Chondrocyte (in vitro differentiated cells): ENCODE data around the gene MAP2K5. TPM values are rescaled to one million over a fixed set of nuclear protein-coding genes. Genes with fewer than 3 reads are reported as not detected.

Experiments
- DNase-seq: peaks from one replicate; pipeline ENCODE4 v3.0.0; 2021; ENCODE audit warnings: mixed read lengths, low spot score
- H3K27ac Mint-ChIP-seq: one replicate; pipeline ENCODE4 v1.8.0; 2021; ENCODE audit warnings: mild to moderate bottlenecking, moderate library complexity, mixed read lengths; ENCODE audit not compliant: unreplicated experiment
- H3K27me3 Mint-ChIP-seq: 2 replicates; pipeline ENCODE4 v1.8.0; 2021; ENCODE audit warnings: low read depth, mixed read lengths
- H3K36me3 Mint-ChIP-seq: 2 replicates; pipeline ENCODE4 v1.8.0; 2021; ENCODE audit warnings: low read depth, mixed read lengths
- H3K4me1 Mint-ChIP-seq: 2 replicates; pipeline ENCODE4 v1.8.0; 2021; ENCODE audit warnings: low read depth, mild to moderate bottlenecking, mixed read lengths
- H3K4me3 Mint-ChIP-seq: one replicate; pipeline ENCODE4 v1.8.0; 2021; ENCODE audit warnings: mild to moderate bottlenecking, moderate library complexity, mixed read lengths; ENCODE audit not compliant: unreplicated experiment
- H3K9me3 Mint-ChIP-seq: 2 replicates; pipeline ENCODE4 v1.8.0; 2021; ENCODE audit warnings: low read depth, mixed read lengths
- CTCF ChIP-seq: fragments of 200-600 bp; sonication (generic); IDR thresholded peaks from 2 replicates; pipeline ENCODE4 v1.5.0; 2021; ENCODE audit warnings: antibody characterized with exemption, mild to moderate bottlenecking, moderate library complexity
- total RNA-seq: library from RNA; stranded (reverse); gene quantifications from 3 replicates; pipeline ENCODE4 v1.2.1, GENCODE V29; 2021

MAP2K5 gene
- total RNA-seq, 1 donor from 2014 or later: 14.0 TPM

GRCh38 chr15:67724691-67725375 is 182.3 kb downstream of the MAP2K5 start:
- H3K4me3 Mint-ChIP-seq: no peak overlapping the region
- TF ChIP-seq CTCF: no peak
- no peaks in the 10 kb centered on the region for H3K9me3 Mint-ChIP-seq
- no peaks in the 10 kb centered on the region for H3K27me3 Mint-ChIP-seq
- no peaks in the 10 kb centered on the region for H3K36me3 Mint-ChIP-seq
- no peaks in the 10 kb centered on the region for H3K4me1 Mint-ChIP-seq
- no peak overlapping the region for H3K27ac Mint-ChIP-seq
- no peak for DNase-seq

- no peaks in the 10 kb centered on the region for H3K9me3 Mint-ChIP-seq
- no peak for DNase-seq
- H3K27me3 Mint-ChIP-seq: no peaks in the 10 kb centered on the region
- no peak for TF ChIP-seq CTCF
- H3K27ac Mint-ChIP-seq: no peak overlapping the region
- H3K4me1 Mint-ChIP-seq: peaks cover 3% of the 10 kb centered on the region
- no peak overlapping the region for H3K4me3 Mint-ChIP-seq
- no peaks in the 10 kb centered on the region for H3K36me3 Mint-ChIP-seq
Observed at GRCh38 chr15:67730135-67730534, 187.6 kb downstream of the MAP2K5 start.

GRCh38 chr15:67731112-67731721 is 188.7 kb downstream of the MAP2K5 start:
- Mint-ChIP-seq H3K36me3 (no peaks in the 10 kb centered on the region), H3K9me3 (no peaks in the 10 kb centered on the region), H3K4me1 (peaks cover 3% of the 10 kb centered on the region), H3K27ac (no peak overlapping the region), H3K27me3 (no peaks in the 10 kb centered on the region), H3K4me3 (no peak overlapping the region)
- TF ChIP-seq CTCF: no peak
- DNase-seq: no peak

GRCh38 chr15:67732164-67732563 is 189.7 kb downstream of the MAP2K5 start:
- Mint-ChIP-seq H3K27ac (no peak overlapping the region), H3K4me3 (no peak overlapping the region), H3K36me3 (no peaks in the 10 kb centered on the region), H3K9me3 (no peaks in the 10 kb centered on the region), H3K4me1 (peaks cover 3% of the 10 kb centered on the region), H3K27me3 (no peaks in the 10 kb centered on the region)
- no peak for DNase-seq
- no peak for TF ChIP-seq CTCF

- Mint-ChIP-seq H3K27ac (no peak overlapping the region), H3K27me3 (no peaks in the 10 kb centered on the region), H3K36me3 (no peaks in the 10 kb centered on the region), H3K4me1 (peaks cover 3% of the 10 kb centered on the region), H3K9me3 (no peaks in the 10 kb centered on the region), H3K4me3 (no peak overlapping the region)
- no peak for TF ChIP-seq CTCF
- DNase-seq: no peak
Observed at GRCh38 chr15:67732671-67733374, 190.3 kb downstream of the MAP2K5 start.
